HG03520 (cell line): Measurements from ENCODE around the gene LARGE1.

ENCODE experiments used
- ATAC-seq: cut with Tn5 transposase; IDR thresholded peaks from one replicate; pipeline ENCODE4 v1.9.1; 2021; ENCODE audit warnings: mild to moderate bottlenecking, moderate library complexity; ENCODE audit not compliant: unreplicated experiment

Gene LARGE1

DNA sequence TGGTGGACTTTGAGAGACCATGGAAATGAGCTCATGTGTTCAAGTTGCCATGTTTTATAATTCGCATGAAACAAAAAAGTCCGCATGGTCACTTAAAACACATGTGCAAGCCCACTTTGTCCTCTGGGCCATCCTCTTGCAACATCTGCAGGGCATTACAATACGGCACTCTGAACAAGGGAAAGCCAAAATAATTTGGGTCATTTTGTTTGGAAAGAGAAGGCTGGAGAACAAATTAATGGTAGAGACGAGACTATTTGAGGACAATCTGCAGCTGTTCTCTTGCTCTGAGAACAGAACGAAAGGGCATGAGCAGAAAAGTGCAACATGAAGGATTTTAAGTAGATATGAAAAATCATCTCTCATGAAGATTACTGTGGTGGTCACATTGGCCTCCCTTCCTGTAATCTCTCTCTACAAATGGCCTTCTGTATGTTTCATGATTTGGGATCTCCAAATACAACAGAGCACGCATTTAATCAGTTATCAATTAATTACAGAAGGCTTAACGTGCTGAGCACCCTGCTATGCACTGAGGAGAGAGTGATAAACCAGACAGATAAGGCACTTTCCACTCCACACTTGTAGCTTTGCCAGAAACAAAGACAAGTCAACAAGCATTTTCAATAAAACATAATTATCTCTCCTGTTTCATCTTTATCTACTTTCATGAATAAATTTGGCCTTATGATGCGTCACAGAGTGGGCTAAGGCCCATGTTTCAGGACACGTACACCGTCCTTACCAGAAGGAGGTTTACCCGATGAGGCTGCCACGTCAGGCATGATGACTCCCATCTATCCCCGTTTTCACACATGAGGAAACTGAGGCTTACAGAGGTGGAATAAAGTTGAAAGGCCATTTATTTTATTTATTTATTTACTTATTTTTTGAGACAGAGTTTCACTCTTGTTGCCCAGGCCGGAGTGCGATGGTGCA is 384.1 kb downstream of the LARGE1 start:
- no peak for ATAC-seq

DNA sequence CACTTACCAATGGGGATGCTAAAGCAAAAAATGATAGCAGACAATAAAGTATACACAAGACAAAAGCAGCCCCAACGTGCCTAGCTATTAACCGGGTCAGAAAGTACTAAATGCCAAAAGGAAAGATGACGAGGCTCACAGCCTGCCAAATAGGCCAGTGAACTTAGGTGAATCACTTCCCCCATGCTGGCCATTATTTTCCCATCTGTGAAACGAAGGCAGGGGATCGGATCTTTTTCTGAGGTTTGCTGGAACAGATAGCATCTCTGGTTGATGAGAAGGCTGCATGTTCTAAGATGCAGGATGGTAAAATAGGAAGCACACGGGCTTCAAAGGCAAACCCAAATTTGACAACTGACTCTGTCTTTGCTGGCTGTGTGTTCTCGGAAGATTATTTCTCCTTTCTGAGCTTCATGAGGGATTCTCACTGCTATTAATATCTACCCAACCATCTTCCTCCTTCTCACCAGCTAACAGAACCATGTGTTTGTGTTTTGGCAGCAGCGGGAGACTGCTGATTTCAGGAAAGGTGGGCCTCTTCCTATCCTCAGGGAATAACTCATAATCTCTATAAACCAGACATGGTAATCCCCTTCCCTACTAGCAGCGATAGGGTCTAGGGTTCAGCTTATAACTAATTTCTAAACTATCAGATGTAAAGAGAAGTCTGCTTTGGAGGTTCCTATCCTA is 390.7 kb downstream of the LARGE1 start:
- ATAC-seq, result no peak

DNA sequence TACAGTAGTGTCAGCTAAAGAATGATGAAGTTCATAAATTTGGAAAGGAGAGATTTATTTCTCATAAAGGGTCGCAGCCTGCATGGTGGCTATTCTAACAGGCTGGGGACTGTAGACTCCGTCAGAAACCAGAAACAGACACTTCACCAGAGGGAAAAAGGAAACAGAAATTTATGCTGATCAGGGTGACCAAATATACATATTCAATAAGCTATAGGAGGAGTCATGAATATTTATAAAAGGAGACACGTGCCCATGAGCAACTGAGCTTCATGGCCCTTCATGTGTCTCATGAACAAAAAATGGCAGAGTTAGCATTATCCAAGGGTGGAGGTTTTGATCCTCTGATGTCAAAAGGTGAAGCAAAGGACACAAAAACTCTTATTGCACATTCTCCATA is 392.1 kb downstream of the LARGE1 start:
- ATAC-seq, result no peak

DNA sequence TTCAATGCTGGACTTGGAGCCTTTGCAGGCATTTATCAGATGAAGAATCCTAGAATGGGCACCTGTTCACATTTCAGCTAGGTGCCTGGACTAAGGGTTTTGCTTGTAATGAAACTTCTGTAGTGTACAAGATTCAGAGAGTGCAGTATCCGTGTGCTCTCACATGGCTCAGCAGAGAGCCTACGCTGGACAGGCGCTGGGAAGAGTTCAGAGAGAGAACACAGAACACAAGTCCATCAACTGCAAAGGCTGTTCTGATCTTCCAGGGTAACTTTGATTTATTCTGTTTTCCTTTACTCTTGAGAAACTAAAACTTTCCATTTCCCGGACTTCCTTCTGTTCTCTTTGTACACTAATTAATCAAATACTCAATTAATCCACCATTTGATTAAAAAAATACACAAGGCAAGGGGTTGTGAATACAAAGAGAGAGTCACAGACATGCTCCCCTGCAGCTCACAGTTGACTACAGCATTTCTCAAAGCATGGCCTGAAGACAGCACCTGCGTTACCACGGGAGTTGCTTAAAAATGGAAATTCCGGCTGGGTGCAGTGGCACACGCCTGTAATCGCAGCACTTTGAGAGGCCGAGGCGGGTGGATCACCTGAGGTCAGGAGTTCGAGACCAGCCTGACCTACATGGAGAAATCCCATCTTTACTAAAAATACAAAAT is 393.7 kb downstream of the LARGE1 start:
- no peak for ATAC-seq

DNA sequence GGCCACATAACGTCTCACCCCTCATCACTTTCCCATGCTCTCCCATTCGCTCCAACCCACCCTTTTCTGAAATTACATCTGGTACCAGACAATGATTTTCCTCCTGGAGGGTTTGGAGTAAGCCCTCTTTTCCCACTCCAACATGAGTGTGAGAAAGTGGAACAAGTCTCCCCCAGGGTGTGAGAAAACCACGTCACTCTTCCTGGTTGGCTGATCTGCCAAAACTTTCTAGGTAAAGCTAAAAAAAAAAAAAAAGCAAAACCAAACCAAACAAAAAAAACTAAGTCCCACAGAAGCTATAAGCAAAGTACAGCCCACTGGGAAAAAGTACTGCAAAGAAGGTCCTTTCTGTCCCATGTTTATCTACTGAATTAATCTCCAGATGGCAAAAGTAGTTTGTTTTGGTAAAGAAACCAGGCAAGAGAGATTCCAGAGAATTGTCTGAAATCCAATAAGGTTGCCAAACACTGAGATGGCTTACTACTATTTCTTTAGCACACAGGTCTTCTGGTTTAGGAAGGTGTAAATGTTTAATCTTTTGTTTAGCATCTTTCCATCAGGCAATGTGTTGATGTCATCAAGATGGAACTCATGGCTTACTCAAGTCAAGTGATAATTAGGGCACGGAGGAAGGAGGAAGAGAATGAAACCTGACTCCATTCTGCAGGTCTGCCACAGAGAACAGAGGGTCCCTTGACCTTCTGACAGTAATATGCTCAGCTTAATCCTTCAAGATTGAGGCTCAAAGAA is 395.6 kb downstream of the LARGE1 start:
- ATAC-seq, result no peak

DNA sequence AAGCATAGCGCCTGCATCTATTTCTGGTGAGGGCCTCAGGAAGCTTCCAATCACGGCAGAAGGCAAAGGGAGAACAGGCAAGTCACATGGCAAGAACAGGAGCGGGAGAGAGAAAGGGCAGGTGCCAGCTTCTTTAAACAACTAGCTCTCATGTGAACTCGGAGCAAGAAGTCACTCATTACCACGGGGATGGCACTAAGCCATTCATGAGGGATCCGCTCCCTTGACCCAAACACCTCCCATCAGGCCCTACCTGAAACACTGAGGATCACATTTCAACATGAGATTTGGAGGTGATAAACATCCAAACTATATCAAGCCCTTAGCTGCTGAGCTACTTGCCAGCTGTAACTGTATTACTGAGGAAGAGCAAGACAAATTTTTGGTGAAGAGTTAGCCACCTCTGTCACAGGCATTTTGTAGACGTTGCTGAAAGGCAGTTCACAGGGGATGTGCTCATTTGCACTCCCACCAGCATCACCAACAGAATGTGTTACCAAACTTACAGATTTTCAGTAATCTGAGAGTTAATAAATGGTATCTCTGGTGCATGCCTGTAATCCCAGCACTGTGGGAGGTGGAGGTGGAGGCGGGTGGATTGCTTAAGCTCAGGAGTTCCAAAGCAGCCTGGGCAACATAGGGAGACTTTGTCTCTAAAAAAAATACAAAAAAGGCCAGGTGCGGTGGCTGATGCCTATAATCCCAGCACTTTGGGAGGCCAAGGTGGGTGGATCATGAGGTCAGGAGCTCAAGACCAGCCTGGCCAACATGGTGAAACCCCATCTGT is 398.2 kb downstream of the LARGE1 start:
- ATAC-seq, result no peak

DNA sequence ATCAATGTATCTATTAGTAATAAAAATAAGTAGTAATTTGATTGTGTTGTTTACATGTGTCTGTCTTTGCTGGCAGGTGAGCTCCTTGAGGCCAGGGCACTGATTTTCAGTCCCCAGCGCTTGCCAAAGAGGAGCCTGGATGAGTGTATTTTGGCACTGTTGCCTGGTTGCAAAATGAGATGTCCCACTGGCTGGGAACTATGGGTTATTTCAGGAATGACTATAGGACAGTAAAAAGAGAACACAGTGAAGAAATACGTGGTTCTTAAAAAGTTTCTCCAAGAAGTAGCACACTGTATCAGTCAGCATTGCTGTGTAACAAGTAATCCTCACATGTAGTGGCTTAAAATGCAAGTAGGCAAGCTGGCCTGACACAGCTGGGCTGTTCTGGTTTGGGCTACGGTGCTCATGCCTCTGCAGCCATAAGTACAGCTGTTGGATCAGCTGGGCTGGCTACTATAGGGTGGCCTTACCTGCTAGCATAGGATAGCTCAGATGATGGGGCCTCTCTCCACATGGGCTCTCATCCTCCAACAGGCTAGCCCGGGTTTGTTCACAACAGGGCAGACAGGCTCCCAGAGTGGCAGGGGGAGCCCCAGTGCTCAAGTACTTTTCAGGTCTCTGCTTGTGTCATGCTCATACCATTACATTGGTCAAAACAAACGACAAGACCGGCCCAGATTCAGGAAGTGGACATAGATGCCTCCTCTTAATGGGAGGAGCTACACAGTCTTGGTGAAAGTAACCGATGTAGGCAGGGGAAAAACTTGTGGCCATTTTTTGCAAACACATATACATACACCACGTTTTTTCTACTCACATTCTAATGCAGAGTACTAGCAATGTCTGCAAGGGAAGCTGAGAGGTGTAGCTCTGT is 399.1 kb downstream of the LARGE1 start:
- ATAC-seq, result no peak

DNA sequence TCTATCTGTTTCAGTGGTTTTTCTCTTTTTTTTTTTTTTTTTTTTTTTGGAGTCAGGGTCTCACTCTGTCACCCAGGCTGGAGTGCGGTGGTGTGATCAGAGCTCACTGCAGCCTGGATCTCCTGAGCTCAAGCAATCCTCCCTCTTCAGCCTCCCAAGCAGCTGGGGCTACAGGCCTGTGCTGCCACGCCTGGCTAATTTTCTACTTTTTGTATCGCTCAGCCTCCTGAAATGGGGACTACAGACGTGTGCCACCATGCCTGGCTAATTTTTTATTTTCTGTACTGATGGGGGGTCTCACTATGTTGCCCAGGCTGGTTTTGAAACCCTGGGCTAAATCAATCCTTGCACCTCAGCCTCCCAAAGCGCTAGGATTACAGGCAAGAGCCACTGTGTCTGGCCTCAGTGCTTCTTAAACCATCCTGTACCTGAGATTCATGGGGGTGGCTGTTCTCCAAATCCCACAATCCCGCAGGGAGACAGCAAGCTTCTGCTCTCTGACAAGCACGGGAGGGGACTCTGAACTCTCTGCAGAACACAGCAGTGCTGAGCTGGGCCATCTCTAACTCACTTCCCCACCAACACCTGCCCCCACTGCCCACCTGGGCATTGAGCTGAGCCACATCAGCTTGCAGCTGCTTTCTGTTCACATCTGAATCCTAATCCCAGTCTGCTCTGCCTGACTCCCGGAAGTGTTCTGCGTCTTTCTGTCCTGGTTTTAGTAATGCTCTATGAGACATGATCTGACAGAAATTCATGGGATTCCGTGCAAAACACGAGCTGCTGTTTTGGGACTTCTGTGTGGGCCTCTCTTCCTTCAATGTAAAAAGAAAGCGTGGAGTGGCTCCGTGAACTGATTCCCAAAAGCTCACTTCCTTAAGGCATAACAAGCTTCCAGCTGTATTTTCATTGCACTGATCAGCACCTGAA is 400.0 kb downstream of the LARGE1 start:
- ATAC-seq, result no peak

DNA sequence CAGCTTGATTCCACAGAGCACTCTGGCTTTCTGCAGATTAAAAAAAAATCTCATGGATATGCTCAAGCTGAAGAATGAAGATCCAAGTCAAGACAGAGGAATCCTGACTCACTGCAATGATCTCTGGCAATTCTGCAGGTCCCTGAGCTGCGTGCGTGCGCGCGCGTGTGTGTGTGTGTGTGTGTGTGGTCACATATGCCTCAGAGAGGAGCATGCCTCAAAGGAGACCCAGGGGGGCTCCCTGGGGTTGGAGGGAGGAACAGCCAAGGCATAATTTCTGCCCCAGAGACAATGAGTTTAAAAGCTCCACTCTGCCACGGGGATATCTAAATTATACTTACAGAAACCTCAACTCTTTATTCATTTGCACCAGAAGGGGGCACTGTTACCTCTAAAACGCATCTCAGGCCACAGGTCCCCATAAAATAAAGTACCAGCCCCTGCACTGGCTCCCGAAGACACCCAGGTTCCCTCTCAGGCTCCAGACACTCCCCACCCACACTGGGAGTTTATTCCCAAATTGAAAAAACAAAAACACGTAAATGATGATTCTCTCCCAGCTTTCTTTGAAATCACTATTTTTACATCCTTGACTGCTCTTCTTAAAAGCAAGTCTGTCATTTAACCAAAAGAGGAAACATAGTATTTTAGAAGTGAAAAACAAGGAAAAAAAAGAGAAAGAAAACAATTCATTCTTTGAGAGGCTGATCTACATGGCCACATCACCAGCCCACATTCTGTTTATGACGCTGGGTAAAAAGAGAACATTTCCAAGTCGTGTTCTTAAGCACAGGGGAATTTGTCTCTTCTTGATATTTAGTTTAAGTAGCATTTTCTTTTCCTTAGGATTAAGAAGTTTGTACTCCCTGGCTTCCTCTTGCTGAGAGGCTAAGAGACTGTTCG is 401.0 kb downstream of the LARGE1 start:
- no peak for ATAC-seq

DNA sequence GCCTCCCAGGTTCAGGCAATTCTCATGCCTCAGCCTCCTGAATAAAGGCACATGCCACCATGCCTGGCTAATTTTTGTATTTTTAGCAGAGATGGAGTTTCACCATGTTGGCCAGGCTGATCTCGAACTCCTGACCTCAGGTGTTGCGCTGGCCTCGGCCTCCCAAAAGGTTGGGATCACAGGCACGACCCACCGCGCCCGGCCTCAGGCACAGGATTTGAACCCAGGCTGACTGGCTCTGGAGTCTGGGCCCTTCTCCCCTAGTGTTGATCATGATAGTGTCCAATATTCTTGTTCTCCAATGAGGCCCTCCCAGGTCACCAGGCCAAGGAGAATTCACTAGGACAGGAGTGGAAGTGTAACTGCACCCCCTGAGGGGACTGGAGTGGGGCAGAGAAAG is 401.9 kb downstream of the LARGE1 start:
- no peak for ATAC-seq

DNA sequence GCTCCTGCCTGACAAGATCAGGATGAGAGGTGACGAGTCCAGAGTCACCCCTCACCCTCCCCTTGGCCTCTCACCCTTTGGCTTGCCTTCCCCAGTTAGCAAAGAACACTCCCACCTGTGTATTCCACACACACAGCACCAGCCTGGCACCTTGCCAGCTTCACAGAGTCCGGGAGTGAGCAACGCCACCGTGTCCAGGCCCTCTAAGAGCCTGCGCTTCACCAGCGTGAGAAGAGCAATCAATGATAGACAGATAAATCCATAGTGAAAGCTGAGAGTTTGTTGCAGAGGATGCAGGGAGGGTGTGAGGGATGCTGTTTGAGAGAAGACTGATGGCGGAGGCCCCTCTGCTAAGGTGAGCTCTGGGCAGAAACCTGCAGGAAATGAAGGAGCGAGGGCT is 404.5 kb downstream of the LARGE1 start:
- ATAC-seq, result no peak

DNA sequence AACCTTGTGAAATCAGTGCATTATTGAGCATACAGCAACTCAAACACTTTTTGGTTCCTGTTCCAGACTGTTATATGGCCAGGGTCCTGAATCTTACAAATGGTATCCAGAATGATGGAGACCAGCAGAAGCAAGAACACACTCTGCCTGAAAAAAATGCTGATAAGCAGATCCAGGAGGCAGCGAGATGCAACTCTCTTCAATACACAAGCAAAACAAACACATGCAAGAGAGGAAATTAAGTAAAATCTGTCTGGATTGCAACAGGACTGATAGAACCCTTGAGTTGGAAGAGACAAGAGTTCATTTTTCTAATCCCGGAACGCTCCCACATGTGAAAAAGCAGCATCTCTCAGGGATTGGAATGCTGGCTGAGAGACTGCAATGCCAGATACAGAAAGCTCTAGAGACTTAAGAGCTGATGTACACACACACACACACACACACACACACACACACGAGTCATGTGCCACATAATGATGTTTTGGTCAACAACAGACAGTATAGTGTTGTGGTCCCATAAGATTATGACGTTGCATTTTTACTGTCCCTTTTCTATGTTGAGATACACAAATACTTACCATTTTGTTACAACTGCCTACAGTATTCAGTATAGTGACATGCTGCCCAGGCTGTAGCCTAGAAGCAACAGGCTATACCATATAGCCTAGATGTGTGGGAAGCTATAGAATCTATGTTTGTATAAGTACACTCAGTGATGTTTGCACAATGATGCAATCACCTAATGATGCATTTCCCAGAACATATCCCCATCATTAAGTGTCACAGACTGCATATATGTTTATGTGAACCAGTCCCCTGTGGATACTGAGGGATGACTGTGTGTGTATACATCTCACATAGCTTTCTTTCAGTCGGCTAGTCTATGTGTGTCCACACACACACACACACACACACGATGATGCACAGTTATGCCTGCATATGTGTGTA is 406.6 kb downstream of the LARGE1 start:
- ATAC-seq, result no peak

DNA sequence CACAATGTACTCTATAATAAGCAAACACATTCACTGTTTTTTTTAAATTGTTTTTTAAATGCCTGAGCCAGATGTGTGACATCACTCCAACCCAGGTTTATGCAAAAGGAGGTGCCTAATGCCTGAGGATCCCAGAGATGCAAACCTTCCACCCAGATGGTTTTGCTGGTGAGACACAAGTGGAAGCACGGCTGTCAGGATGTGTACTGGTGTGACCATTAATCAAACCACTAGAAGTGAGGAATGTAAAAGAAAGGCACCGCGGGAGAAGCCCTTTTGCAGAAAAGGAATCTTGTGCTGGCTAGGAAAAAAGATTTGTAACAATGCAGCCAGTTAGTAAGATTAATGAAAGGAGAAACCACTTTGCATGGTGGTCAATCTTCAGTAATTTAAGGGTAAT is 407.4 kb downstream of the LARGE1 start:
- ATAC-seq, result no peak

DNA sequence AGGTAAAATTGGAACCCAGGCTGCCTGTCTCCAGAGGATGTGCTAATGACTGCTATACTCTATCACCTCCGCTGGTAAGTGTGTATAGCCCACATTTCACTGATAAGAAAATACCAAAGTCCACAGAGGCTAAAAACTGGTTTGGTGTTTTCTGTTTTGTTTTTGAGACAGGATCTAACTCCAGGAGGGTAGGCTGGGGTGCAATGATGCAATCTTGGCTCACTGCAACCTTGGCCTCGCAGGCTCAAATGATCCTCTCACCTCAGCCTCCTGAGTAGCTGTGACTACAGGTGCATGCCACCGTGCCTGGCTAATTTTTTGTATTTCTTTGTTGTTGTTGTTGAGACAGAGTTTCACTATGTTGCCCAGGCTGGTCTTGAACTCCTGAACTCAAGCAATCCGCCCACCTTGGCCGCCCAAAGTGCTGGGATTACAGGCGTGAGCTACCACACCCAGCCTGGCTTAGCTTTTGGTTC is 409.8 kb downstream of the LARGE1 start:
- no peak for ATAC-seq

DNA sequence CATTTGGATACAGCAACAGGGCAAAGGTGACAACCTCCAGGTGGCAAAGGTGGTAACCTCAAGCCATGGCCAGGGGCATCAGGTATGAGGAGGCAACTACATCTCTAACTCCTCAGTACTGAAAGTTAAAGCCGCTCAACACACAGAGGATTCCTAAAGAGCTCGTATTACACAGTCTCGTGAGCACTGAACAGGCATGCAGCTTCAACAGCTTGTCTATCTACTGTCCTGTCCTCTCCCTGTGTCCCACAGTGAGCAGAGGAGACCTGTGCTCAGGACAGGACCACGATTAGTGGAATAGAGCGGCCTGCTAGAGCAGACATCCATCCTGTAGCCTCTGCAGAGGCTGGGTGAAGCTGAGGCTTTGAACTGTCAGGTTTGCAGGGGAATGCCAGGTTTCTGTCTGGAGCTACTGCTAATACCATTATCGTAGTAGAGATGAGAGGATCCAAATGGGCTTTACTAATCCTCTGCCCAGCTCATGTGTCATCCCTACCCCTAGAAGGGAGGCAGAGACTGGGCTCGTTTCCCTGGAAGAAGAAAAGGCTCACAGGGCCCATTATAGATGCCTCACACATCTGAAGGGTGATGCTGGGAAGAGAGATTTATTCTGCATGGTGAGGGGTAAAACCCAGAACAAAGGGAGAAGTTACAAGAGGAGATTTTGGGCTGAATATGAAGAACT is 415.2 kb downstream of the LARGE1 start:
- no peak for ATAC-seq
